Fibroblast of lung (primary cell): ENCODE data around the gene NOSTRIN. TPM values are rescaled to one million over a fixed set of nuclear protein-coding genes. Genes with fewer than 3 reads are reported as not detected.
"Not testable (repeated sequence)": the region's sequence is repeated elsewhere in the genome, so short reads cannot be mapped to it uniquely, and the experiment has no call there.

Experiments used
- DNase-seq, 2 donors: peaks; one replicate each; pipeline versions ENCODE4 v3.0.0 to v3.0.0-alpha.2; 2010; ENCODE audit warnings: low read depth in 2 of 2
- H2AFZ ChIP-seq: 2 replicates; pipeline ENCODE4 v1.5.1; 2012; ENCODE audit warnings: low read length, control low read depth, inconsistent platforms
- H3K27ac ChIP-seq: 2 replicates; pipeline ENCODE4 v1.5.1; 2011; ENCODE audit warnings: low read length, control low read depth; ENCODE audit not compliant: insufficient read depth
- H3K27me3 ChIP-seq: 2 replicates; pipeline ENCODE4 v1.5.1; 2011; ENCODE audit warnings: mild to moderate bottlenecking, low read length; ENCODE audit not compliant: control insufficient read depth, insufficient read depth
- H3K36me3 ChIP-seq: 2 replicates; pipeline ENCODE4 v1.5.1; 2011; ENCODE audit warnings: low read length; ENCODE audit not compliant: control insufficient read depth, insufficient read depth
- H3K4me1 ChIP-seq: 2 replicates; pipeline ENCODE4 v1.5.1; 2011; ENCODE audit warnings: low read length; ENCODE audit not compliant: control insufficient read depth, insufficient read depth; ENCODE audit errors: extremely low read depth
- H3K4me2 ChIP-seq: 2 replicates; pipeline ENCODE4 v1.5.1; 2011; ENCODE audit warnings: low read length, control low read depth; ENCODE audit not compliant: insufficient read depth; ENCODE audit errors: extremely low read depth
- H3K4me3 ChIP-seq, 4 experiments: fragments of 200-600 bp in 1 of 4; sonication (generic) in 1 of 4; replicated peaks in 1 of 4; 2 replicates each; pipeline ENCODE4 v1.5.1; 2011 to 2016; ENCODE audit warnings: low read length in 4 of 4, low read depth in 3 of 4, mild to moderate bottlenecking in 3 of 4, control low read depth in 2 of 4, inconsistent platforms in 1 of 4, mixed read lengths in 1 of 4; ENCODE audit not compliant: insufficient read depth in 1 of 4; ENCODE audit errors: control extremely low read depth in 1 of 4
- H3K79me2 ChIP-seq: 2 replicates; pipeline ENCODE4 v1.5.1; 2012; ENCODE audit warnings: mild to moderate bottlenecking, low read length, inconsistent platforms; ENCODE audit not compliant: control insufficient read depth, insufficient read depth
- H3K9ac ChIP-seq: 2 replicates; pipeline ENCODE4 v1.5.1; 2011; ENCODE audit warnings: mild to moderate bottlenecking, low read length, control low read depth; ENCODE audit not compliant: insufficient read depth
- H3K9me3 ChIP-seq: 2 replicates; pipeline ENCODE4 v1.5.1; 2012; ENCODE audit warnings: low read depth, low read length; ENCODE audit not compliant: control insufficient read depth, insufficient read depth
- H4K20me1 ChIP-seq: 2 replicates; pipeline ENCODE4 v1.5.1; 2011; ENCODE audit warnings: low read length; ENCODE audit not compliant: control insufficient read depth, insufficient read depth; ENCODE audit errors: extremely low read depth
- CTCF ChIP-seq, 2 donors: IDR thresholded peaks in 1 of 2; conservative IDR thresholded peaks in 1 of 2; 1 replicate in 1 of 2; 2 replicates in 1 of 2; pipeline ENCODE4 v1.5.1; 2011 to 2012; ENCODE audit warnings: low read length in 2 of 2, control low read depth in 1 of 2, inconsistent platforms in 1 of 2, low read depth in 1 of 2, mild to moderate bottlenecking in 1 of 2
- EZH2 ChIP-seq: IDR thresholded peaks from 2 replicates; pipeline ENCODE4 v1.5.1; 2012; ENCODE audit warnings: low read length, control low read depth, mild to moderate bottlenecking; ENCODE audit errors: missing control alignments
- polyA plus RNA-seq, 2 donors: library from polyadenylated mRNA; depleted of rRNA in 1 of 2; stranded (reverse) in 1 of 2; unstranded in 1 of 2; fragments of >200 nt; gene quantifications; 2 replicates each; pipeline ENCODE4 v1.2.1, GENCODE V29; 2011 to 2012; ENCODE audit warnings: missing spikeins in 1 of 2
- total RNA-seq: library from RNA; depleted of rRNA; stranded (reverse); fragments of >200 nt; gene quantifications from 2 replicates; pipeline ENCODE4 v1.2.1, GENCODE V29; 2014

NOSTRIN gene
- total and polyA plus RNA-seq, 2 donors (not counting 1 experiment from before 2014, with no cell fraction given): 0.50 to 1.3 TPM

GRCh38 chr2:168854651-168855050, 52.2 kb downstream of the NOSTRIN start:
- TF ChIP-seq CTCF (conservative IDR thresholded peaks at IDR 0.05 in 1 of 2, IDR thresholded peaks at IDR 0.05 in 1 of 2; ENCODE audit: low read depth in 1 of 2, low read length in 2 of 2): no peak
- TF ChIP-seq EZH2: no peak
- no peak for DNase-seq
- H3K27me3 ChIP-seq: no peaks in the 10 kb centered on the region
- H3K79me2 ChIP-seq: no peaks in the 10 kb centered on the region
- H4K20me1 ChIP-seq: no peaks in the 10 kb centered on the region
- H2AFZ ChIP-seq: no peak overlapping the region
- H3K4me2 ChIP-seq: no peak overlapping the region
- H3K27ac ChIP-seq: no peak overlapping the region
- H3K4me1 ChIP-seq: no peaks in the 10 kb centered on the region
- H3K9me3 ChIP-seq: no peaks in the 10 kb centered on the region
- H3K36me3 ChIP-seq: no peaks in the 10 kb centered on the region
- no peak overlapping the region for H3K9ac ChIP-seq
- H3K4me3 ChIP-seq: no peak overlapping the region

- Histone ChIP-seq H3K9me3 (no peaks in the 10 kb centered on the region), H2AFZ (no peak overlapping the region), H3K4me3 (no peak overlapping the region), H4K20me1 (no peaks in the 10 kb centered on the region), H3K4me2 (no peak overlapping the region), H3K36me3 (no peaks in the 10 kb centered on the region), H3K9ac (no peak overlapping the region), H3K27ac (no peak overlapping the region), H3K27me3 (no peaks in the 10 kb centered on the region), H3K79me2 (no peaks in the 10 kb centered on the region), H3K4me1 (no peaks in the 10 kb centered on the region)
- no peak for DNase-seq
- TF ChIP-seq CTCF (conservative IDR thresholded peaks at IDR 0.05 in 1 of 2, IDR thresholded peaks at IDR 0.05 in 1 of 2; ENCODE audit: low read depth in 1 of 2, low read length in 2 of 2) (no peak), EZH2 (no peak)
Observed at GRCh38 chr2:168855601-168856000, 53.2 kb downstream of the NOSTRIN start.

- Histone ChIP-seq H3K4me3 (no peak overlapping the region), H3K27ac (no peak overlapping the region), H3K9me3 (no peaks in the 10 kb centered on the region), H3K79me2 (no peaks in the 10 kb centered on the region), H4K20me1 (no peaks in the 10 kb centered on the region), H3K4me1 (no peaks in the 10 kb centered on the region), H3K4me2 (no peak overlapping the region), H3K9ac (no peak overlapping the region), H2AFZ (no peak overlapping the region), H3K36me3 (no peaks in the 10 kb centered on the region), H3K27me3 (no peaks in the 10 kb centered on the region)
- TF ChIP-seq CTCF (conservative IDR thresholded peaks at IDR 0.05 in 1 of 2, IDR thresholded peaks at IDR 0.05 in 1 of 2; ENCODE audit: low read depth in 1 of 2, low read length in 2 of 2) (no peak), EZH2 (no peak)
- no peak for DNase-seq
Observed at GRCh38 chr2:168858146-168858545, 55.7 kb downstream of the NOSTRIN start.

GRCh38 chr2:168867164-168867563, 64.7 kb downstream of the NOSTRIN start:
- not testable (repeated sequence) for DNase-seq, H3K4me1 ChIP-seq, H4K20me1 ChIP-seq, H3K4me2 ChIP-seq, H3K79me2 ChIP-seq, H3K9me3 ChIP-seq, H3K9ac ChIP-seq, H3K27me3 ChIP-seq, H3K36me3 ChIP-seq, H3K27ac ChIP-seq, H3K4me3 ChIP-seq, H2AFZ ChIP-seq

GRCh38 chr2:168870369-168870768, 67.9 kb downstream of the NOSTRIN start:
- H3K27me3 ChIP-seq, H3K9me3 ChIP-seq, H2AFZ ChIP-seq, H3K9ac ChIP-seq, H3K36me3 ChIP-seq, H3K27ac ChIP-seq, H3K4me2 ChIP-seq, H3K79me2 ChIP-seq, H3K4me1 ChIP-seq, H4K20me1 ChIP-seq, DNase-seq, H3K4me3 ChIP-seq: not testable (repeated sequence)
